Loucy (cell line): Measurements from ENCODE around the gene GADL1.

Experiments used
- H2AFZ ChIP-seq: fragments of 200-600 bp; sonication (generic); 2 replicates; pipeline ENCODE4 v1.6.0; 2016; ENCODE audit warnings: antibody characterized with exemption, mild to moderate bottlenecking, low read length, moderate library complexity
- H3F3A ChIP-seq: fragments of 200-600 bp; 2 replicates; pipeline ENCODE4 v1.6.0; 2016; ENCODE audit warnings: antibody characterized with exemption, low read depth, mild to moderate bottlenecking
- H3K27me3 ChIP-seq: fragments of 200-600 bp; sonication (generic); 2 replicates; pipeline ENCODE4 v1.6.1; 2014; ENCODE audit warnings: low read length, mild to moderate bottlenecking; ENCODE audit not compliant: insufficient read depth, poor library complexity, severe bottlenecking
- H3K36me3 ChIP-seq: fragments of 200-600 bp; sonication (generic); 2 replicates; pipeline ENCODE4 v1.6.1; 2016; ENCODE audit warnings: low read length; ENCODE audit not compliant: insufficient read depth
- H3K4me1 ChIP-seq: fragments of 200-600 bp; sonication (generic); 2 replicates; pipeline ENCODE4 v1.5.1; 2014; ENCODE audit warnings: low read length, mild to moderate bottlenecking; ENCODE audit not compliant: insufficient read depth, poor library complexity, severe bottlenecking
- H3K4me2 ChIP-seq: fragments of 200-600 bp; sonication (generic); 2 replicates; pipeline ENCODE4 v1.6.0; 2014; ENCODE audit warnings: antibody characterized with exemption, low read length, low read depth, mild to moderate bottlenecking; ENCODE audit not compliant: poor library complexity, severe bottlenecking
- H3K4me3 ChIP-seq: fragments of 200-600 bp; sonication (generic); 2 replicates; pipeline ENCODE4 v1.5.1; 2014; ENCODE audit warnings: low read length, mild to moderate bottlenecking, mixed read lengths; ENCODE audit not compliant: poor library complexity, severe bottlenecking
- H3K79me2 ChIP-seq: fragments of 200-600 bp; sonication (generic); 2 replicates; pipeline ENCODE4 v1.6.1; 2014; ENCODE audit warnings: low read length; ENCODE audit not compliant: insufficient read depth
- H3K9ac ChIP-seq: fragments of 200-600 bp; sonication (generic); 2 replicates; pipeline ENCODE4 v1.6.0; 2014; ENCODE audit warnings: mild to moderate bottlenecking, low read depth, low read length, moderate library complexity; ENCODE audit not compliant: poor library complexity, severe bottlenecking
- H3K9me2 ChIP-seq: fragments of 200-600 bp; sonication (generic); replicated peaks from 2 replicates; pipeline ENCODE4 v1.6.1; 2016; ENCODE audit warnings: low read depth, low read length, mixed read lengths
- H3K9me3 ChIP-seq: fragments of 200-600 bp; sonication (generic); 2 replicates; pipeline ENCODE4 v1.6.1; 2014; ENCODE audit warnings: mild to moderate bottlenecking, antibody characterized with exemption, low read length, low read depth; ENCODE audit not compliant: insufficient read depth
- H4K20me1 ChIP-seq: fragments of 200-600 bp; sonication (generic); 2 replicates; pipeline ENCODE4 v1.6.0; 2014; ENCODE audit warnings: antibody characterized with exemption, low read length, mild to moderate bottlenecking; ENCODE audit not compliant: insufficient read depth, poor library complexity, severe bottlenecking
- CTCF ChIP-seq: fragments of 200-600 bp; sonication (generic); conservative IDR thresholded peaks from 2 replicates; pipeline ENCODE4 v1.5.1; 2014; ENCODE audit warnings: mild to moderate bottlenecking, antibody characterized with exemption, low read length
- EZH2phosphoT487 ChIP-seq: fragments of 200-600 bp; IDR thresholded peaks from 2 replicates; pipeline ENCODE4 v1.6.1; 2018; ENCODE audit warnings: antibody characterized with exemption, mild to moderate bottlenecking, moderate library complexity, borderline replicate concordance

GADL1 gene

GRCh38 chr3:30894521-30895251 lies at the start of gene GADL1:
Gene GADL1 (minus strand): TSS chr3:30894661. CDS start chr3:30894614, 47 bp downstream.
- peak; percentile 30 for TF ChIP-seq CTCF
- no peak for TF ChIP-seq EZH2phosphoT487
- Histone ChIP-seq H3K4me2 (peak within 1 kb of the TSS; percentile 80), H2AFZ (peak within 1 kb of the TSS; percentile 80), H3K4me1 (peaks cover 12% of the 10 kb centered on the region), H3K9me3 (no peaks in the 10 kb centered on the region), H3F3A (no peaks in the 10 kb centered on the region), H3K4me3 (peak within 1 kb of the TSS; percentile 70), H3K9ac (peak within 1 kb of the TSS; percentile 35), H3K79me2 (no peaks in the 10 kb centered on the region), H3K36me3 (no peaks in the 10 kb centered on the region), H3K27me3 (peaks cover 24% of the 10 kb centered on the region), H3K9me2 (no peaks in the 10 kb centered on the region), H4K20me1 (no peaks in the 10 kb centered on the region)

GRCh38 chr3:30944124-30944523 lies 49.7 kb upstream of the GADL1 start:
- no peak for TF ChIP-seq CTCF
- TF ChIP-seq EZH2phosphoT487: no peak
- no peak overlapping the region for H3K4me3 ChIP-seq
- no peaks in the 10 kb centered on the region for H3K36me3 ChIP-seq
- H3K9me2 ChIP-seq: no peaks in the 10 kb centered on the region
- H3K4me1 ChIP-seq: peaks cover 18% of the 10 kb centered on the region
- no peaks in the 10 kb centered on the region for H4K20me1 ChIP-seq
- H3K27me3 ChIP-seq: no peaks in the 10 kb centered on the region
- no peaks in the 10 kb centered on the region for H3K79me2 ChIP-seq
- H3K4me2 ChIP-seq: no peak overlapping the region
- no peak overlapping the region for H2AFZ ChIP-seq
- no peak overlapping the region for H3K9ac ChIP-seq
- H3F3A ChIP-seq: no peaks in the 10 kb centered on the region
- H3K9me3 ChIP-seq: no peaks in the 10 kb centered on the region

- Histone ChIP-seq H3K9me3 (no peaks in the 10 kb centered on the region), H3K4me2 (no peak overlapping the region), H3K79me2 (no peaks in the 10 kb centered on the region), H3K4me1 (peaks cover 18% of the 10 kb centered on the region), H3K9ac (no peak overlapping the region), H3K4me3 (no peak overlapping the region), H2AFZ (no peak overlapping the region), H3K9me2 (no peaks in the 10 kb centered on the region), H3F3A (no peaks in the 10 kb centered on the region), H4K20me1 (no peaks in the 10 kb centered on the region), H3K27me3 (no peaks in the 10 kb centered on the region), H3K36me3 (no peaks in the 10 kb centered on the region)
- TF ChIP-seq CTCF (no peak), EZH2phosphoT487 (no peak)
Observed at GRCh38 chr3:30943206-30943605, 48.7 kb upstream of the GADL1 start.
